Measurements from ENCODE around the gene PLAU.

DNA sequence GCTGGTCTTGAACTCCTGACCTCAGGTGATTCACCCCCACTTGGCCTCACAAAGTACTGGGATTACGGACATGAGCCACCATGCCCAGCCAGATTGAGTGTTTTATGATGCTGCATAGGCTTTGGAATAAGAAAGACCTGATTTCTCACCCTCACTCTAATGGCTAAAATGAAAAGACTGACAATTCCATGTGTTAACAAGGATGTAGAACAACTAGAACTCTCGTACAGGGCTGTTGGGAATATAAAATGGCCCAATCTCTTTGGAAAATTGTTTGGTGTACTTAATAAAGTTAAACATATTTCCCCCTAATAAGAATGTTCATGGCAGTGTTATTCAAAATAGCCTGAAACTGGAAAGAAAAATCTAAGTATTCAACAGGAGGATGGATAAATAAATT lies 43.8 kb downstream of the PLAU start:
- TF ChIP-seq CTCF (IDR thresholded peaks at IDR 0.05; ENCODE audit: insufficient read depth, low read depth, low read length): no peak
- TF ChIP-seq EZH2 (IDR thresholded peaks at IDR 0.05; ENCODE audit: insufficient read depth, low read length): no peak
